Breast epithelium (tissue), 4 donors: ENCODE measurements around the gene ALKBH3. TPM values are rescaled to one million over a fixed set of nuclear protein-coding genes. Genes with fewer than 3 reads are reported as not detected.

Experiments used
- DNase-seq, 2 donors: peaks; one replicate each; pipeline ENCODE4 v3.0.0-alpha.2; 2019; ENCODE audit warnings: low spot score in 2 of 2
- H3K27ac ChIP-seq, 2 donors: fragments of 200-600 bp; sonication (generic) in 1 of 2; one replicate each; pipeline ENCODE4 v1.5.1; 2016 to 2019; ENCODE audit warnings: mild to moderate bottlenecking in 1 of 2
- H3K27me3 ChIP-seq, 2 donors: fragments of 200-600 bp; sonication (generic) in 1 of 2; one replicate each; pipeline versions ENCODE4 v1.5.1 to v1.6.0; 2017 to 2019; ENCODE audit warnings: control low read depth in 1 of 2, mild to moderate bottlenecking in 1 of 2
- H3K36me3 ChIP-seq: fragments of 200-600 bp; one replicate; pipeline ENCODE4 v1.5.1; 2019
- H3K4me1 ChIP-seq, 2 donors: fragments of 200-600 bp; sonication (generic); one replicate each; pipeline ENCODE4 v1.5.1; 2016 to 2019; ENCODE audit warnings: control low read depth in 1 of 2
- H3K4me3 ChIP-seq, 3 donors: fragments of 200-600 bp; sonication (generic); 1 replicate in 2 of 3; 2 replicates in 1 of 3; pipeline ENCODE4 v1.5.1; 2016 to 2019; ENCODE audit warnings: mild to moderate bottlenecking in 3 of 3, moderate library complexity in 2 of 3
- H3K9me3 ChIP-seq, 2 donors: fragments of 200-600 bp; sonication (generic) in 1 of 2; one replicate each; pipeline ENCODE4 v1.5.1; 2016 to 2019; ENCODE audit warnings: control low read depth in 1 of 2
- POLR2A ChIP-seq: fragments of 450-650 bp; IDR thresholded peaks from one replicate; pipeline ENCODE4 v1.6.1; 2016; ENCODE audit warnings: antibody characterized with exemption, mild to moderate bottlenecking, moderate library complexity
- POLR2AphosphoS5 ChIP-seq, 3 donors: sonication (generic); formaldehyde crosslinking; IDR thresholded peaks; one replicate each; pipeline ENCODE4 v1.6.1; 2017; ENCODE audit warnings: antibody characterized with exemption in 3 of 3
- intact Hi-C: fragments of 100-400 bp; cut with DNase I; formaldehyde crosslinking; loops from one replicate; pipeline ENCODE4 v1.15.1; 2023; ENCODE audit warnings: low total_unique reads
- total RNA-seq, 3 donors: library from RNA; depleted of rRNA; stranded (reverse); fragments of >200 nt; gene quantifications; one replicate each; pipeline ENCODE4 v1.1.0, GENCODE V29; 2016
- TF ChIP-seq, protein P1 (sequence below), 3 donors: fragments of 450-650 bp; IDR thresholded peaks; one replicate each; pipeline ENCODE4 v1.5.1; 2016 to 2017; ENCODE audit warnings: antibody characterized with exemption in 3 of 3, mild to moderate bottlenecking in 3 of 3, moderate library complexity in 3 of 3

Gene ALKBH3
- total RNA-seq, 3 donors from 2014 or later, result 29.0 to 40.7 (median 33.1) TPM

DNA sequence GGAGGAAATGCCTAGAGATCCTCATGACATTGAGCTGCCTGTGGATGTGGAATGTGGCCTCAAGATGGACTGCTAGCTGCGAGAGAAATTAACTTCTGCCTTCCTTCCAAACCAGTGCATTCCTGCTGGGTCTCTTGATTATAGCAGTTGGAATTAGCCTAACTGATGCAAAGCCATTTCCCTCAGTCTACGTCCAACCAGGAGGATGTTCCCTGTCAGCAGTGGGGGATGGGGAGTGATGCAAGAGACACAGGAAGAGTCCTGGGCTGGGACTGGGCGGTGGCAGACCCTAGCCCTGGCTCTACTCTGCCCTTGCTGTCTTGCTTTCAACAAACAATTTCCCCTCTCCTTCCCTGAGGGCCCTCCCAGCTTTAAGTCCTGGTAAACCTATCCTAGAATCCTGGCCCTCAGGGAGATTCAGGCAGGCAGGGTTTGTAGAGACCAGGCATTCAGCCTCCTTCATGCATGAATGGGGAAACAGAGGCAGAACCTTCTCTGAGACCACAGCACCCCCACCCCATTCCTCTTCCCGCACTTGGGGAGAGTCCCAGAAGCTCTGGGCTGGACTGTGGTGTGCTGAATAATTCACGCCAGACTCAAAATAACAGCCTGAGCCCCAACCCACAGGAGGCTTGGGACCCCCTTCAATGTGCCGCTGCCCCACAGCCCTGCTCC lies 78.8 kb downstream of the ALKBH3 start:
- Histone ChIP-seq H3K27me3 (no peaks in the 10 kb centered on the region), H3K36me3 (no peaks in the 10 kb centered on the region), H3K4me1 (no peaks in the 10 kb centered on the region), H3K27ac (no peak overlapping the region), H3K4me3 (no peak overlapping the region), H3K9me3 (peaks cover 0 to 5% of the 10 kb centered on the region in 2 donors)
- DNase-seq, result no peak
- intact Hi-C loops, result no loop called here
- TF ChIP-seq POLR2A (no peak), POLR2AphosphoS5 (IDR thresholded peaks at IDR 0.05) (no peak)
- TF ChIP-seq, protein P1, sequence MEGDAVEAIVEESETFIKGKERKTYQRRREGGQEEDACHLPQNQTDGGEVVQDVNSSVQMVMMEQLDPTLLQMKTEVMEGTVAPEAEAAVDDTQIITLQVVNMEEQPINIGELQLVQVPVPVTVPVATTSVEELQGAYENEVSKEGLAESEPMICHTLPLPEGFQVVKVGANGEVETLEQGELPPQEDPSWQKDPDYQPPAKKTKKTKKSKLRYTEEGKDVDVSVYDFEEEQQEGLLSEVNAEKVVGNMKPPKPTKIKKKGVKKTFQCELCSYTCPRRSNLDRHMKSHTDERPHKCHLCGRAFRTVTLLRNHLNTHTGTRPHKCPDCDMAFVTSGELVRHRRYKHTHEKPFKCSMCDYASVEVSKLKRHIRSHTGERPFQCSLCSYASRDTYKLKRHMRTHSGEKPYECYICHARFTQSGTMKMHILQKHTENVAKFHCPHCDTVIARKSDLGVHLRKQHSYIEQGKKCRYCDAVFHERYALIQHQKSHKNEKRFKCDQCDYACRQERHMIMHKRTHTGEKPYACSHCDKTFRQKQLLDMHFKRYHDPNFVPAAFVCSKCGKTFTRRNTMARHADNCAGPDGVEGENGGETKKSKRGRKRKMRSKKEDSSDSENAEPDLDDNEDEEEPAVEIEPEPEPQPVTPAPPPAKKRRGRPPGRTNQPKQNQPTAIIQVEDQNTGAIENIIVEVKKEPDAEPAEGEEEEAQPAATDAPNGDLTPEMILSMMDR (IDR thresholded peaks at IDR 0.05), result no peak

DNA sequence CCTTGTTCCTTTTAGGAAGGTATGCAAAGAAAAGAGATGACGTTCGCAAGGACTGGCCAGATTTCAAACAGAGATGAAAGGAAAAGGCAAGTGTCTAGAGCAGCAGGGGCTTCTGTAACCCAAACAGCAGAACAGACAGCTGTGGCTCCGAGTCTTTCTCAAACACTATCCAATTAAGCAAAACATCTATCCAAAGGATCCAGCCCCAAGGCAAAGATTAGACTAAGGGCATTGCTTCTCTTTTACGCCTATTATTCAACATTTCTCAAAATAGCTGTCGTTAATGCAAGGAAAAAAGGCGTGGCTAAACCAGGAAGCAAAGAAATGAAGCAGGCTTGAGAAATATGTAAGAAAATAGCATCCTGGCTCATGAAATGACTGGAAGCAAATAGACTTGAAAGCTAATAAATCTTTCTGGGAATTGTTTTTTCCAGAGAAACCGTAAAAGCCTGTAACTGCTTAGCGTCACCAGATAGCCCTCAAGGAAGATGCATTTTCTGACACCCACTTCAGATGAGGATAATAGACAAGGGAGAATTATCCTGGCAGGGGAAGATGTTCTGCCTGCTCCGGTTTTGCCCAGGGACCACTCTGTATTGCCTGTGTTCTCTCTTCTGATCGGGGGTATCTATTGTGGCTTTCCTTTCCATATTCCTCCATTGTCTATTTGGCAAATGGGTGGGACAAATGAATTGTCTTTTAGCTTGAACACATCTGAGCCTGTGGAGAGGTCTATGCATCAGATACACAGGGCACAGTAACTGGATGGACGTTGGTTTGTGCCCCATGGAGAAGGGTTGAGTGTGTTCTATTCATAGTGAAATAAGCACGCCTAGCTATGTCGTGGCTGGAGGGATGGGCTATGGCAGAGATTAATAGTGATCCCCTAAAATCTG lies 82.0 kb downstream of the ALKBH3 start:
- H3K9me3 ChIP-seq, result peaks cover 0 to 5% of the 10 kb centered on the region in 2 donors
- no peak overlapping the region for H3K4me3 ChIP-seq
- no peaks in the 10 kb centered on the region for H3K27me3 ChIP-seq
- H3K27ac ChIP-seq, result no peak overlapping the region
- H3K36me3 ChIP-seq, result no peaks in the 10 kb centered on the region
- no peaks in the 10 kb centered on the region for H3K4me1 ChIP-seq
- no peak for DNase-seq
- no peak for TF ChIP-seq POLR2AphosphoS5 (IDR thresholded peaks at IDR 0.05)
- TF ChIP-seq, protein P1 (IDR thresholded peaks at IDR 0.05), result no peak
- intact Hi-C loops, result no loop called here

GRCh38 chr11:43963279-43963620 lies 82.6 kb downstream of the ALKBH3 start:
- H3K4me3 ChIP-seq, result no peak overlapping the region
- H3K9me3 ChIP-seq, result peaks cover 0 to 5% of the 10 kb centered on the region in 2 donors
- no peaks in the 10 kb centered on the region for H3K4me1 ChIP-seq
- H3K27me3 ChIP-seq, result no peaks in the 10 kb centered on the region
- DNase-seq, result no peak
- no peak overlapping the region for H3K27ac ChIP-seq
- TF ChIP-seq, protein P1 (IDR thresholded peaks at IDR 0.05), result no peak
- TF ChIP-seq POLR2AphosphoS5 (IDR thresholded peaks at IDR 0.05), result no peak
- TF ChIP-seq POLR2A, result no peak
- intact Hi-C loops, result no loop called here
- H3K36me3 ChIP-seq, result no peaks in the 10 kb centered on the region

- TF ChIP-seq, protein P1 (IDR thresholded peaks at IDR 0.05), result no peak
- TF ChIP-seq POLR2AphosphoS5 (IDR thresholded peaks at IDR 0.05), result no peak
- Histone ChIP-seq H3K27ac (no peak overlapping the region), H3K36me3 (no peaks in the 10 kb centered on the region), H3K4me3 (no peak overlapping the region), H3K27me3 (no peaks in the 10 kb centered on the region), H3K9me3 (no peaks in the 10 kb centered on the region), H3K4me1 (no peaks in the 10 kb centered on the region)
- DNase-seq, result no peak
- intact Hi-C loops, result no loop called here
Measured at GRCh38 chr11:43967661-43968060, 87.0 kb downstream of the ALKBH3 start.

DNA sequence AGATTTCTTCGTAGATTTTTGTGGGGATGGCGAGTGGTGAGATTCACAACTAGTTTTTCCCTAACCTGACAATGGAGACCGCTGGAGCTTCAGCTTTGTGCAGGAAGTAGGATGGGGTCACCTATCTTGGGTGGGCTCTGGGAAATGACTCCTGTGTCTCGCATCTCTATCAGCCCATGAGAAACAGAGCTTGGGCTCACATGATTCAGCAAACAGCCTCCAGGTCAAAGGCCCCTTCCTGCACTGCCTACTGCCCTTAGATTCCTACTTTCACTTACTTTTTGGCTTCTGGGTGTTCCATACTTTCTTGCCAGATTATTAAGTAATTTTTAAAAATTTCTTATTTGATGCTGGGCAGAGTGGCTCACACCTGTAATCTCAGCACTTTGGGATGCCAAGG lies 88.1 kb downstream of the ALKBH3 start:
- H3K9me3 ChIP-seq, result no peaks in the 10 kb centered on the region

More for the DNA sequence above, 88.1 kb downstream of the ALKBH3 start:
- no peak for TF ChIP-seq POLR2A
- TF ChIP-seq, protein P1 (IDR thresholded peaks at IDR 0.05), result no peak
- TF ChIP-seq POLR2AphosphoS5 (IDR thresholded peaks at IDR 0.05), result no peak
- Histone ChIP-seq H3K4me3 (no peak overlapping the region), H3K27me3 (no peaks in the 10 kb centered on the region), H3K27ac (no peak overlapping the region), H3K36me3 (no peaks in the 10 kb centered on the region), H3K4me1 (no peaks in the 10 kb centered on the region)
- intact Hi-C loops, result no loop called here
- no peak for DNase-seq
